HepG2 (cell line): ENCODE data around the gene EGFR. TPM values are rescaled to one million over a fixed set of nuclear protein-coding genes. Genes with fewer than 3 reads are reported as not detected.

Experiments
- ATAC-seq: fragments of 200-7000 bp; cut with Tn5 transposase; 3 replicates; pipeline ENCODE4 v1.9.1; 2020; ENCODE audit warnings: mild to moderate bottlenecking, moderate library complexity
- BruUV-seq: library from RNA; stranded (reverse); fragments of 400-500 nt; replicated peaks from 2 replicates; lab custom pipeline; 2021; lab: Mats Ljungman, UMichigan
- CTCF ChIA-PET: fragments of 300-600 bp; formaldehyde crosslinking; extraction: SDS; loops from one replicate; lab custom pipeline; 2021; ENCODE audit warnings: low total read pairs, inconsistent platforms, low intra/inter-chr PET ratio; lab: Yijun Ruan, JAX
- POLR2A ChIA-PET: fragments of 350-600 bp; sonication (Branson Sonifier 250); formaldehyde crosslinking; loops from one replicate; lab custom pipeline; 2020; ENCODE audit warnings: antibody characterized with exemption, inconsistent platforms; lab: Yijun Ruan, JAX
- DNase-seq: peaks from one replicate; pipeline ENCODE4 v3.0.0-alpha.2; 2015; ENCODE audit warnings: low spot score
- FAIRE-seq: peaks from 3 replicates; lab custom pipeline; 2011; peaks lifted over from hg19 to GRCh38; lab: Jason Lieb, UNC
- H2AFZ ChIP-seq: one replicate; pipeline ENCODE4 v1.6.1; 2011; ENCODE audit warnings: low read length, inconsistent platforms
- H3K27ac ChIP-seq: fragments of 300-600 bp; 3 replicates; pipeline ENCODE4 v1.8.0; 2011; ENCODE audit warnings: mixed run types, mild to moderate bottlenecking, mixed read lengths, low read length, inconsistent platforms; ENCODE audit not compliant: insufficient read depth; ENCODE audit errors: extremely low read length
- H3K27me3 ChIP-seq, 2 experiments: fragments of 200-600 bp in 1 of 2; 2 replicates in 1 of 2; 3 replicates in 1 of 2; pipeline versions ENCODE4 v1.6.0 to v1.8.0; 2011; ENCODE audit warnings: low read length in 2 of 2, mild to moderate bottlenecking in 2 of 2, moderate library complexity in 2 of 2, inconsistent platforms in 1 of 2; ENCODE audit not compliant: insufficient read depth in 2 of 2, control insufficient read depth in 1 of 2
- H3K36me3 ChIP-seq, 2 experiments: fragments of 200-600 bp in 1 of 2; replicated peaks in 1 of 2; 2 replicates in 1 of 2; 3 replicates in 1 of 2; pipeline versions ENCODE4 v1.5.1 to v1.8.0; 2011; ENCODE audit warnings: low read length in 2 of 2, inconsistent platforms in 1 of 2; ENCODE audit not compliant: insufficient read depth in 2 of 2, control insufficient read depth in 1 of 2
- H3K4me1 ChIP-seq: 2 replicates; pipeline ENCODE4 v1.5.1; 2012; ENCODE audit warnings: low read length, inconsistent platforms; ENCODE audit not compliant: insufficient read depth
- H3K4me2 ChIP-seq: 2 replicates; pipeline ENCODE4 v1.6.0; 2011; ENCODE audit warnings: low read depth, low read length, inconsistent platforms
- H3K4me3 ChIP-seq, 3 experiments: fragments of 200-600 bp in 1 of 3; sonication (generic), shearing (Covaris generic) in 1 of 3; replicated peaks in 1 of 3; 2 replicates each; pipeline ENCODE4 v1.5.1; 2011 to 2016; ENCODE audit warnings: low read length in 3 of 3, inconsistent platforms in 2 of 3, low read depth in 2 of 3, mild to moderate bottlenecking in 2 of 3, control low read depth in 1 of 3, mixed read lengths in 1 of 3; ENCODE audit not compliant: insufficient read depth in 1 of 3
- H3K79me2 ChIP-seq: one replicate; pipeline ENCODE4 v1.6.1; 2011; ENCODE audit warnings: low read length, inconsistent platforms; ENCODE audit not compliant: insufficient read depth
- H3K9ac ChIP-seq: 2 replicates; pipeline ENCODE4 v1.6.0; 2011; ENCODE audit warnings: mild to moderate bottlenecking, low read depth, low read length, inconsistent platforms; ENCODE audit not compliant: insufficient read depth
- H3K9me3 ChIP-seq: 2 replicates; pipeline ENCODE4 v1.5.1; 2012; ENCODE audit warnings: mild to moderate bottlenecking, low read length
- H4K20me1 ChIP-seq: 2 replicates; pipeline ENCODE4 v1.6.0; 2011; ENCODE audit warnings: inconsistent platforms, mild to moderate bottlenecking, low read length, moderate library complexity; ENCODE audit not compliant: insufficient read depth
- HOXA5 ChIP-seq: sonication (generic); formaldehyde crosslinking; IDR thresholded peaks from 2 replicates; pipeline ENCODE4 v1.4.0; 2020; ENCODE audit warnings: missing genetic modification reagents
- IRF2 ChIP-seq: IDR thresholded peaks from 2 replicates; pipeline ENCODE4 v1.6.1; 2018; ENCODE audit warnings: missing genetic modification reagents, missing compliant biosample characterization
- NPAS2 ChIP-seq: sonication (generic); formaldehyde crosslinking; IDR thresholded peaks from 2 replicates; pipeline ENCODE4 v1.8.0; 2022; ENCODE audit warnings: mild to moderate bottlenecking, missing genetic modification reagents, borderline replicate concordance
- SMARCE1 ChIP-seq: fragments of 450-650 bp; IDR thresholded peaks from 2 replicates; pipeline ENCODE4 v1.6.1; 2017; ENCODE audit warnings: borderline replicate concordance
- ZIK1 ChIP-seq: sonication (generic); formaldehyde crosslinking; IDR thresholded peaks from 2 replicates; pipeline ENCODE4 v1.5.0; 2020; ENCODE audit warnings: mild to moderate bottlenecking, low read depth, missing genetic modification reagents, borderline replicate concordance
- ZNF598 ChIP-seq: sonication (generic); formaldehyde crosslinking; IDR thresholded peaks from 2 replicates; pipeline ENCODE4 v1.5.1; 2020; ENCODE audit warnings: mild to moderate bottlenecking, missing genetic modification reagents, borderline replicate concordance
- ZNF713 ChIP-seq: sonication (generic); formaldehyde crosslinking; IDR thresholded peaks from 2 replicates; pipeline ENCODE4 v1.4.0; 2020; ENCODE audit warnings: mild to moderate bottlenecking, missing genetic modification reagents
- ZNF883 ChIP-seq: sonication (generic); formaldehyde crosslinking; IDR thresholded peaks from 2 replicates; pipeline ENCODE4 v1.5.1; 2020; ENCODE audit warnings: mild to moderate bottlenecking, missing genetic modification reagents; ENCODE audit errors: not compliant biosample characterization
- in situ Hi-C: cut with HindIII; loops from 2 replicates; pipeline ENCODE4 v1.10.0; 2017; ENCODE audit warnings: low pct_unique_long_range_greater_than_20kb; ENCODE audit not compliant: extremely low pct_ligation_motif_present
- intact Hi-C: fragments of 100-400 bp; cut with micrococcal nuclease; formaldehyde crosslinking; loops from one replicate; pipeline ENCODE4 v1.10.0; 2022; ENCODE audit not compliant: unreplicated experiment
- polyA plus RNA-seq, 8 experiments: library from polyadenylated mRNA; depleted of rRNA in 3 of 8; stranded (reverse) in 7 of 8; unstranded in 1 of 8; fragments of >200 nt; fragmentation: Illumina TruSeq in 4 of 8; extraction: Trizol in 4 of 8; gene quantifications; 2 replicates each; pipeline versions ENCODE4 v1.2.1 to v1.2.3, GENCODE V29; 2011 to 2016; ENCODE audit warnings: low read depth in 4 of 8, missing spikeins in 1 of 8, mixed read lengths in 1 of 8; ENCODE audit not compliant: insufficient read depth in 1 of 8
- total RNA-seq, 5 experiments: library from RNA; depleted of rRNA; stranded (reverse); fragments of >200 nt; fragmentation: Illumina TruSeq; extraction: Trizol; gene quantifications; 2 replicates each; pipeline ENCODE4 v1.2.3, GENCODE V29; 2016; ENCODE audit warnings: low read depth in 1 of 5
- TF ChIP-seq, protein P1 (sequence below): IDR thresholded peaks from 2 replicates; pipeline ENCODE4 v1.6.1; 2012; ENCODE audit warnings: low read depth, low read length, improper control_type of control experiment
- TF ChIP-seq, protein P2 (sequence below): sonication (generic); formaldehyde crosslinking; IDR thresholded peaks from 2 replicates; pipeline ENCODE4 v1.4.0; 2020; ENCODE audit warnings: mild to moderate bottlenecking, low read depth, missing genetic modification reagents

Gene EGFR
- total and polyA plus RNA-seq, 2 of the 13 experiments (the other 11 are each of a cell fraction or from before 2014, with no cell fraction given) = 7.0 to 10.0 TPM

DNA sequence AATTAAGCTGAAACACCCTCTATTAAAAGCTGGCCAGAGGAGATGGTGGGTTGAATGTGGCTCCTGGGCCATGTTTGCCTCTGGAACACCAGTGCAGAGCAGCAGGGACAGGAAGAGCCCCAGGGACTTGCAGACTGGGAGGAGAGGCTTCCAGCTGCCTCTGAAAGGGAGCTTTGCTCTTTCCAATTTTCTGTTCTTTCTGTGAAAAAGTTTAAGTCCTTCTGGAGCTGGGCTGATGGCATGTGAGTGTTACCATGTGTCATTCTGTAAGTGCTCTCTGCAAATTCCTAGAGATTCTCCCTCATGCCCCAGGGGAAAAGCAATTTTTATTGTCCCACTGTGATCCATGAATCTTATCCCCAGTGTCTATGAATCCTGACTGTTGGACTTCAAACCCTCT, 233.6 kb downstream of the EGFR start:
- H3K9me3 ChIP-seq = no peaks in the 10 kb centered on the region
- no peak overlapping the region for H3K4me2 ChIP-seq
- H3K79me2 ChIP-seq = no peaks in the 10 kb centered on the region
- CTCF ChIA-PET = no interaction called here
- DNase-seq (no peak), ATAC-seq (no peak), FAIRE-seq (no peak)
- no peak overlapping the region for H3K9ac ChIP-seq
- peaks cover 0 to 18% of the 10 kb centered on the region in 2 experiments; a peak in 3 of 5 replicates for H3K27me3 ChIP-seq
- POLR2A ChIA-PET = no interaction called here
- intact Hi-C loops (loop anchor here (5.0 kb wide), 1 partner anchor 175 kb away; no protein-coding TSS in a partner anchor), in situ Hi-C loops (loop anchor here (5.0 to 10.0 kb wide), 2 partner anchors 108 to 475 kb away; no protein-coding TSS in a partner anchor)
- no peak overlapping the region for H3K27ac ChIP-seq
- H4K20me1 ChIP-seq = no peaks in the 10 kb centered on the region
- H3K36me3 ChIP-seq = no peaks in the 10 kb centered on the region
- no TSS peak for BruUV-seq
- TF ChIP-seq ZNF713 (CRISPR knock-in tag) (no peak), IRF2 (CRISPR knock-in tag) (no peak), ZIK1 (CRISPR knock-in tag) (no peak), HOXA5 (CRISPR knock-in tag) (no peak), NPAS2 (no peak), SMARCE1 (no peak), ZNF883 (CRISPR knock-in tag) (no peak), ZNF598 (no peak)
- TF ChIP-seq, protein P1, sequence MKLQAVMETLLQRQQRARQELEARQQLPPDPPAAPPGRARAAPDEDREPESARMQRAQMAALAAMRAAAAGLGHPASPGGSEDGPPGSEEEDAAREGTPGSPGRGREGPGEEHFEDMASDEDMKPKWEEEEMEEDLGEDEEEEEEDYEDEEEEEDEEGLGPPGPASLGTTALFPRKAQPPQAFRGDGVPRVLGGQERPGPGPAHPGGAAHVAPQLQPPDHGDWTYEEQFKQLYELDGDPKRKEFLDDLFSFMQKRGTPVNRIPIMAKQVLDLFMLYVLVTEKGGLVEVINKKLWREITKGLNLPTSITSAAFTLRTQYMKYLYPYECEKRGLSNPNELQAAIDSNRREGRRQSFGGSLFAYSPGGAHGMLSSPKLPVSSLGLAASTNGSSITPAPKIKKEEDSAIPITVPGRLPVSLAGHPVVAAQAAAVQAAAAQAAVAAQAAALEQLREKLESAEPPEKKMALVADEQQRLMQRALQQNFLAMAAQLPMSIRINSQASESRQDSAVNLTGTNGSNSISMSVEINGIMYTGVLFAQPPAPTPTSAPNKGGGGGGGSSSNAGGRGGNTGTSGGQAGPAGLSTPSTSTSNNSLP = no peak
- TF ChIP-seq, protein P2, sequence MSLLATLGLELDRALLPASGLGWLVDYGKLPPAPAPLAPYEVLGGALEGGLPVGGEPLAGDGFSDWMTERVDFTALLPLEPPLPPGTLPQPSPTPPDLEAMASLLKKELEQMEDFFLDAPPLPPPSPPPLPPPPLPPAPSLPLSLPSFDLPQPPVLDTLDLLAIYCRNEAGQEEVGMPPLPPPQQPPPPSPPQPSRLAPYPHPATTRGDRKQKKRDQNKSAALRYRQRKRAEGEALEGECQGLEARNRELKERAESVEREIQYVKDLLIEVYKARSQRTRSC (CRISPR knock-in tag) = no peak
- peaks cover 22% of the 10 kb centered on the region for H3K4me1 ChIP-seq
- H2AFZ ChIP-seq = no peak overlapping the region
- H3K4me3 ChIP-seq = no peak overlapping the region
